ENCODE measurements around the gene EIF3B. TPM values are rescaled to one million over a fixed set of nuclear protein-coding genes. Genes with fewer than 3 reads are reported as not detected.

EIF3B gene
- polyA plus RNA-seq, 1 experiment = 92.7 TPM

GRCh38 chr7:2362385-2363088, 7.9 kb downstream of the EIF3B start:
- peaks cover 35% of the 10 kb centered on the region for H3K36me3 ChIP-seq (ENCODE audit: control insufficient read depth, insufficient read depth, low read length)
- CTCF ChIA-PET = interaction anchor here (0.7 kb wide), 2 partner anchors 33 to 37 kb away, joined by 3 read pairs; no protein-coding TSS in a partner anchor

DNA sequence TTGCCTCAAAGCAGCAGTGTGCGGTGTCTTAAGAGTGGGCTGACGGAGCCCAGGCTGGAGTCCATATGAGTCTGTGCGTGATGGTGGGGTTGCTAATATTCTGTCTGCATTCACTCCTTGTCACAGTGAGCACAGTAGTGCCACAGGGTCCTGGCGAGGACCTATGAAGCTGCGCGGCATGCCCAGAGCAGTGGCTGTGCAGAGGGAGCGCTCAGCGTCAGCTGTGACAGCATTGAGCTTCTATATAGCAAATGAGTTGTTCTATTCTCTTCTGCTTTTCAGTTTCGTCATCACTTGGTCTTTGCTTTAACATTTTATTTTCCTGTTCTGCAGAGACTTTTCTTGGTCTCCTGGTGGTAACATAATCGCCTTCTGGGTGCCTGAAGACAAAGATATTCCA, 14.5 kb downstream of the EIF3B start:
- POLR2A ChIA-PET = no interaction called here
- Histone ChIP-seq H3K4me3 (ENCODE audit: low read depth, low read length) (no peak overlapping the region), H3K36me3 (ENCODE audit: control insufficient read depth, insufficient read depth, low read length) (peaks cover 48% of the 10 kb centered on the region), H3K27me3 (ENCODE audit: control insufficient read depth, insufficient read depth, low read length) (no peaks in the 10 kb centered on the region)
- TF ChIP-seq CTCF (IDR thresholded peaks at IDR 0.05; ENCODE audit: insufficient read depth, low read depth, low read length) = no peak
- CTCF ChIA-PET = no interaction called here
- DNase-seq (ENCODE audit: low read depth) = no peak

More at GRCh38 chr7:2362385-2363088, 7.9 kb downstream of the EIF3B start:
- DNase-seq (ENCODE audit: low read depth) = no peak
- POLR2A ChIA-PET = no interaction called here
- Histone ChIP-seq H3K4me3 (ENCODE audit: low read depth, low read length) (no peak overlapping the region), H3K27me3 (ENCODE audit: control insufficient read depth, insufficient read depth, low read length) (no peaks in the 10 kb centered on the region)
- TF ChIP-seq CTCF (IDR thresholded peaks at IDR 0.05; ENCODE audit: insufficient read depth, low read depth, low read length) = no peak

- peaks cover 51% of the 10 kb centered on the region for H3K36me3 ChIP-seq (ENCODE audit: control insufficient read depth, insufficient read depth, low read length)
- DNase-seq (ENCODE audit: low read depth) = no peak
- H3K4me3 ChIP-seq (ENCODE audit: low read depth, low read length) = no peak overlapping the region
- no peak for TF ChIP-seq CTCF (IDR thresholded peaks at IDR 0.05; ENCODE audit: insufficient read depth, low read depth, low read length)
- ChIA-PET CTCF (no interaction called here), POLR2A (no interaction called here)
- H3K27me3 ChIP-seq (ENCODE audit: control insufficient read depth, insufficient read depth, low read length) = no peaks in the 10 kb centered on the region
Observed at GRCh38 chr7:2371329-2371728, 16.7 kb downstream of the EIF3B start.

DNA sequence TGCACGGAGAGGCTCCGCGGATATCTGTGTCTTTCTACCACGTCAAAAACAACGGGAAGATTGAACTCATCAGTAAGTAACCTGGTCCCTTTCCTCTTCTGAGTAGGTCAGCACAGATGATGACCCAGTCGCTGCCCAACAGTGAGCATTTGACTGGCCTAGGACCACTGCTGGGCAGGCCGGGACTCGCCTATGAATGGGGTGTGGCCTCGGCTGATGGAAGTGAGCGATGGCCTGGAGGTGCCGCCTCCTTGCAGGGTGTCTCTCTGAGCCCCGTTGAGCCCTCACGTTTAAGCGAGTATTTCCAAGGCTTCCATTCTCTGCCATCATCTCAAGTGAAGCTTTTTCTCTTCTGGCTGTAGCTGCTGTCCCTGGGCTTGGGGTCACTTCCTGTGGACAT, 18.1 kb downstream of the EIF3B start:
- Histone ChIP-seq H3K27me3 (ENCODE audit: control insufficient read depth, insufficient read depth, low read length) (no peaks in the 10 kb centered on the region), H3K36me3 (ENCODE audit: control insufficient read depth, insufficient read depth, low read length) (peaks cover 54% of the 10 kb centered on the region), H3K4me3 (ENCODE audit: low read depth, low read length) (no peak overlapping the region)
- ChIA-PET CTCF (no interaction called here), POLR2A (no interaction called here)
- DNase-seq (ENCODE audit: low read depth) = no peak
- TF ChIP-seq CTCF (IDR thresholded peaks at IDR 0.05; ENCODE audit: insufficient read depth, low read depth, low read length) = no peak

GRCh38 chr7:2373124-2373556, 18.5 kb downstream of the EIF3B start:
- no peak for DNase-seq (ENCODE audit: low read depth)
- CTCF ChIA-PET = no interaction called here
- POLR2A ChIA-PET = no interaction called here

More at GRCh38 chr7:2373124-2373556, 18.5 kb downstream of the EIF3B start:
- Histone ChIP-seq H3K4me3 (ENCODE audit: low read depth, low read length) (no peak overlapping the region), H3K27me3 (ENCODE audit: control insufficient read depth, insufficient read depth, low read length) (no peaks in the 10 kb centered on the region), H3K36me3 (ENCODE audit: control insufficient read depth, insufficient read depth, low read length) (peaks cover 53% of the 10 kb centered on the region)
- no peak for TF ChIP-seq CTCF (IDR thresholded peaks at IDR 0.05; ENCODE audit: insufficient read depth, low read depth, low read length)
